Measurements from ENCODE around the gene MYH9. TPM values are rescaled to one million over a fixed set of nuclear protein-coding genes. Genes with fewer than 3 reads are reported as not detected.

MYH9 gene
- polyA plus RNA-seq, 1 donor from 2014 or later, result 7.1 TPM

DNA sequence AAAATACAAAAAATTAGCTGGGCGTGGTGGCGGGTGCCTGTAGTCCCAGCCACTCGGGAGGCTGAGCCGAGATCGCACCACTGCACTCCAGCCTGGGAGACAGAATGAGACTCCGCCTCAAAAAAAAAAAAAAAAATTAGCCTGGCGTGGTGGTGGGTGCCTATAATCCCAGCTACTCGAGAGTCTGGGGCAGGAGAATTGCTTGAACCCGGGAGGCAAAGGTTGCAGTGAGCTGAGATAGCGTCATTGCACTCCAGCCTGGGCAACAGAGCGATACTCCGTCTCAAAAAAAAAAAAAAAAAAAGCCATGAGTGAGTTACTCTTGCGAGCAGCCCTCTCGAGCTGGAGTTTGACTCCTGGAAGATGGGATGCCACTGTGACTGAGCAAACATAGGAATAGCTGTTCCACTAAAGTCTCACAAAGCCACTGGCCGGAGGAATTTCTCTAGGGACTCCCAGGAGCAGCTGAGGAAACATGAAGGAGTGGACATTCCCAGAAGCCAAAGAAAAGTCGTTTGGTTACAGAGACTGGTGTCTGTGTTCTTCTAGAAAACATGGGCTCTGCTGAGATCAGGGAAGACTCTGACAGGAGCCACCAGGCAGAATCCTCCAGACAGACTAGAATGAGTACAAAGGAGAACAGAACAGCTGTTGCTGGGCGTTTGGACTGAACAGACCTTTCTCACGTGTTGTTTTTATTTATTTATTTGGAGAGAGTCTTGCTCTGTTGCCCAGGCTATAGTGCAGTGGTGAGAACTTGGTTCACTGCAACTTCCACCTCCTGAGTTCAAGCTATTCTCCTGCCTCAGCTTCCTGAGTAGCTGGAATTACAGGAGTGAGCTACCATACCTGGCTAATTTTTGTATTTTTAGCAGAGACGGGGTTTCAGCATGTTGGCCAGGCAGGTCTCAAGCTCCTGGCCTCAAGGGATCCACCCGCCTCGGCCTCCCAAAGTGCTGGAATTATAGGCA is 32.4 kb upstream of the MYH9 start:
- no peaks in the 10 kb centered on the region for H4K20me1 ChIP-seq (ENCODE audit: insufficient read depth)
- no peaks in the 10 kb centered on the region for H3K9me2 ChIP-seq (ENCODE audit: insufficient read depth, low read length)
- H3F3A ChIP-seq (ENCODE audit: insufficient read depth, low read length, poor library complexity, severe bottlenecking), result no peaks in the 10 kb centered on the region
- no peak overlapping the region for H3K27ac ChIP-seq (ENCODE audit: low read length)
- H3K4me2 ChIP-seq (ENCODE audit: low read length), result no peak overlapping the region
- TF ChIP-seq TAF1 (IDR thresholded peaks at IDR 0.05; ENCODE audit: low read depth), result no peak
- no peak for TF ChIP-seq MXI1 (conservative IDR thresholded peaks at IDR 0.05; ENCODE audit: poor library complexity, severe bottlenecking)
- no peak for TF ChIP-seq RAD21 (conservative IDR thresholded peaks at IDR 0.05)
- no peak for TF ChIP-seq EZH2 (IDR thresholded peaks at IDR 0.05; ENCODE audit: borderline replicate concordance, insufficient read depth, low read length, poor library complexity, severe bottlenecking)
- TF ChIP-seq POLR2AphosphoS5 (IDR thresholded peaks at IDR 0.05), result no peak
- no peaks in the 10 kb centered on the region for H3K79me2 ChIP-seq (replicated peaks; ENCODE audit: insufficient read depth, low read length)
- no peaks in the 10 kb centered on the region for H3K27me3 ChIP-seq (ENCODE audit: insufficient read depth, low read depth, low read length)
- no peak overlapping the region for H2AFZ ChIP-seq (ENCODE audit: low read depth, low read length)
- H3K36me3 ChIP-seq (ENCODE audit: insufficient read depth, low read length), result no peaks in the 10 kb centered on the region
- H3K4me3 ChIP-seq (ENCODE audit: low read length), result no peak overlapping the region
- no peak overlapping the region for H3K9ac ChIP-seq (ENCODE audit: low read length)
- no peaks in the 10 kb centered on the region for H3K9me3 ChIP-seq (ENCODE audit: low read length)

DNA sequence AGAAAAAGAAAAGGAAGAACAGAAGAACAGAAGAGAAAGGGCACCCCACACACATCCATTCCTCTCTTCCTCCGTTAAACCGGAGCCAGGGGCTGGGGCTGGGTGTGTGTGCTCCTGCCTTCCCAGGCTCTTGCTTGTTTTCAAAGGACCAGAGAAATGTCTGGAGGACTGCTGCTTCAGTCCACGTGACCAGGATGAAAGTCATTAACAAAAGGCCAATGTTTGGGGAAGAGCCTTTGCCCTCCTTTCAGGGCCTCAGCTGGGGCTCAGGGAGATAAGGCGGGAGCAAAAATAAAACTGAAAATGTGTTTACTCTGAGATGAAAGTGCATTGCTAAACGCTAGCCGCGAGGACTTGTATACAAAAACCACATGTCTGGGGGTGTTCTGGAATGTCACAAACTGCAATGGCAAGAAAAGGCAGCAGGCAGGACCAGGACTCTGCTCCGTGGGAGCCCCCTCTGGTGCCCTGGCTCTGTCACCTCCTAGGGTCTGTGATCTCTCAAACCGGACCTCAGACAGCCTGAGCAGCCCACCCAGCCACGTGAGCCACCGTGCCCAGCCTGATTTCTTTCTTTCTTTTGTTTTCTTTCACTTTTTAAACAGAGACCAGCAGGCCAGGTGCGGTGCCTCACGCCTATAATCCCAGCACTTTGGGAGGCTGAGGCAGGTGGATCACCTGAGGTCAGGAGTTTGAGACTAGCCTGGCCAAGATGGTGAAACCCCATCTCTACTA is 31.6 kb upstream of the MYH9 start:
- Histone ChIP-seq H3K9ac (ENCODE audit: low read length) (no peak overlapping the region), H3K27me3 (ENCODE audit: insufficient read depth, low read depth, low read length) (no peaks in the 10 kb centered on the region), H3K4me2 (ENCODE audit: low read length) (no peak overlapping the region), H3K27ac (ENCODE audit: low read length) (no peak overlapping the region), H2AFZ (ENCODE audit: low read depth, low read length) (no peak overlapping the region), H3K36me3 (ENCODE audit: insufficient read depth, low read length) (no peaks in the 10 kb centered on the region), H3K79me2 (replicated peaks; ENCODE audit: insufficient read depth, low read length) (no peaks in the 10 kb centered on the region), H3K9me2 (ENCODE audit: insufficient read depth, low read length) (no peaks in the 10 kb centered on the region), H3K9me3 (ENCODE audit: low read length) (no peaks in the 10 kb centered on the region), H3K4me3 (ENCODE audit: low read length) (no peak overlapping the region), H3F3A (ENCODE audit: insufficient read depth, low read length, poor library complexity, severe bottlenecking) (no peaks in the 10 kb centered on the region), H4K20me1 (ENCODE audit: insufficient read depth) (no peaks in the 10 kb centered on the region)
- TF ChIP-seq SMC3 (conservative IDR thresholded peaks at IDR 0.05; ENCODE audit: poor library complexity), result no peak
- no peak for TF ChIP-seq TAF1 (IDR thresholded peaks at IDR 0.05; ENCODE audit: low read depth)
- TF ChIP-seq POLR2AphosphoS5 (IDR thresholded peaks at IDR 0.05), result no peak
- no peak for TF ChIP-seq RAD21 (conservative IDR thresholded peaks at IDR 0.05)
- TF ChIP-seq, protein P1, sequence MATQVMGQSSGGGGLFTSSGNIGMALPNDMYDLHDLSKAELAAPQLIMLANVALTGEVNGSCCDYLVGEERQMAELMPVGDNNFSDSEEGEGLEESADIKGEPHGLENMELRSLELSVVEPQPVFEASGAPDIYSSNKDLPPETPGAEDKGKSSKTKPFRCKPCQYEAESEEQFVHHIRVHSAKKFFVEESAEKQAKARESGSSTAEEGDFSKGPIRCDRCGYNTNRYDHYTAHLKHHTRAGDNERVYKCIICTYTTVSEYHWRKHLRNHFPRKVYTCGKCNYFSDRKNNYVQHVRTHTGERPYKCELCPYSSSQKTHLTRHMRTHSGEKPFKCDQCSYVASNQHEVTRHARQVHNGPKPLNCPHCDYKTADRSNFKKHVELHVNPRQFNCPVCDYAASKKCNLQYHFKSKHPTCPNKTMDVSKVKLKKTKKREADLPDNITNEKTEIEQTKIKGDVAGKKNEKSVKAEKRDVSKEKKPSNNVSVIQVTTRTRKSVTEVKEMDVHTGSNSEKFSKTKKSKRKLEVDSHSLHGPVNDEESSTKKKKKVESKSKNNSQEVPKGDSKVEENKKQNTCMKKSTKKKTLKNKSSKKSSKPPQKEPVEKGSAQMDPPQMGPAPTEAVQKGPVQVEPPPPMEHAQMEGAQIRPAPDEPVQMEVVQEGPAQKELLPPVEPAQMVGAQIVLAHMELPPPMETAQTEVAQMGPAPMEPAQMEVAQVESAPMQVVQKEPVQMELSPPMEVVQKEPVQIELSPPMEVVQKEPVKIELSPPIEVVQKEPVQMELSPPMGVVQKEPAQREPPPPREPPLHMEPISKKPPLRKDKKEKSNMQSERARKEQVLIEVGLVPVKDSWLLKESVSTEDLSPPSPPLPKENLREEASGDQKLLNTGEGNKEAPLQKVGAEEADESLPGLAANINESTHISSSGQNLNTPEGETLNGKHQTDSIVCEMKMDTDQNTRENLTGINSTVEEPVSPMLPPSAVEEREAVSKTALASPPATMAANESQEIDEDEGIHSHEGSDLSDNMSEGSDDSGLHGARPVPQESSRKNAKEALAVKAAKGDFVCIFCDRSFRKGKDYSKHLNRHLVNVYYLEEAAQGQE (IDR thresholded peaks at IDR 0.05; ENCODE audit: borderline replicate concordance), result no peak
- no peak for TF ChIP-seq EP300 (conservative IDR thresholded peaks at IDR 0.05; ENCODE audit: poor library complexity, severe bottlenecking)
- no peak for TF ChIP-seq EZH2 (IDR thresholded peaks at IDR 0.05; ENCODE audit: borderline replicate concordance, insufficient read depth, low read length, poor library complexity, severe bottlenecking)
- TF ChIP-seq, protein P2, sequence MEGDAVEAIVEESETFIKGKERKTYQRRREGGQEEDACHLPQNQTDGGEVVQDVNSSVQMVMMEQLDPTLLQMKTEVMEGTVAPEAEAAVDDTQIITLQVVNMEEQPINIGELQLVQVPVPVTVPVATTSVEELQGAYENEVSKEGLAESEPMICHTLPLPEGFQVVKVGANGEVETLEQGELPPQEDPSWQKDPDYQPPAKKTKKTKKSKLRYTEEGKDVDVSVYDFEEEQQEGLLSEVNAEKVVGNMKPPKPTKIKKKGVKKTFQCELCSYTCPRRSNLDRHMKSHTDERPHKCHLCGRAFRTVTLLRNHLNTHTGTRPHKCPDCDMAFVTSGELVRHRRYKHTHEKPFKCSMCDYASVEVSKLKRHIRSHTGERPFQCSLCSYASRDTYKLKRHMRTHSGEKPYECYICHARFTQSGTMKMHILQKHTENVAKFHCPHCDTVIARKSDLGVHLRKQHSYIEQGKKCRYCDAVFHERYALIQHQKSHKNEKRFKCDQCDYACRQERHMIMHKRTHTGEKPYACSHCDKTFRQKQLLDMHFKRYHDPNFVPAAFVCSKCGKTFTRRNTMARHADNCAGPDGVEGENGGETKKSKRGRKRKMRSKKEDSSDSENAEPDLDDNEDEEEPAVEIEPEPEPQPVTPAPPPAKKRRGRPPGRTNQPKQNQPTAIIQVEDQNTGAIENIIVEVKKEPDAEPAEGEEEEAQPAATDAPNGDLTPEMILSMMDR (IDR thresholded peaks at IDR 0.05; ENCODE audit: poor library complexity, severe bottlenecking), result no peak
- no peak for TF ChIP-seq MXI1 (conservative IDR thresholded peaks at IDR 0.05; ENCODE audit: poor library complexity, severe bottlenecking)
